RWPE2 (cell line): ENCODE results near the gene CLEC16A.

Experiments
- ATAC-seq: fragments of 200-7000 bp; cut with Tn5 transposase; 3 replicates; pipeline ENCODE4 v1.9.1; 2021; ENCODE audit warnings: low read depth
- DNase-seq: peaks from one replicate; pipeline ENCODE4 v3.0.0-alpha.2; 2020; ENCODE audit warnings: low spot score
- H3K27ac ChIP-seq: fragments of 450-650 bp; 2 replicates; pipeline ENCODE4 v1.5.1; 2017; ENCODE audit warnings: mild to moderate bottlenecking; ENCODE audit not compliant: poor library complexity, severe bottlenecking
- H3K27me3 ChIP-seq: fragments of 250-450 bp; sonication (Bioruptor Pico); 2 replicates; pipeline ENCODE4 v1.5.1; 2021; ENCODE audit warnings: mild to moderate bottlenecking, moderate library complexity; ENCODE audit not compliant: insufficient read depth, poor library complexity, severe bottlenecking
- H3K36me3 ChIP-seq: fragments of 250-450 bp; sonication (Bioruptor Pico); 2 replicates; pipeline ENCODE4 v1.5.1; 2020; ENCODE audit warnings: low read depth, mild to moderate bottlenecking, moderate library complexity
- H3K4me1 ChIP-seq: fragments of 250-450 bp; sonication (Bioruptor Pico); 2 replicates; pipeline ENCODE4 v1.5.1; 2021; ENCODE audit warnings: mild to moderate bottlenecking, moderate library complexity; ENCODE audit not compliant: insufficient read depth, poor library complexity, severe bottlenecking
- H3K4me3 ChIP-seq: fragments of 250-450 bp; sonication (Bioruptor Pico); 2 replicates; pipeline ENCODE4 v1.5.1; 2021; ENCODE audit warnings: mild to moderate bottlenecking, moderate library complexity; ENCODE audit not compliant: severe bottlenecking
- H3K9me3 ChIP-seq: fragments of 250-450 bp; sonication (Bioruptor Pico); 2 replicates; pipeline ENCODE4 v1.5.1; 2021; ENCODE audit warnings: mild to moderate bottlenecking, moderate library complexity; ENCODE audit not compliant: severe bottlenecking
- CTCF ChIP-seq: fragments of 450-650 bp; IDR thresholded peaks from one replicate; pipeline ENCODE4 v1.5.1; 2017; ENCODE audit warnings: mild to moderate bottlenecking, moderate library complexity; ENCODE audit not compliant: poor library complexity, severe bottlenecking

The CLEC16A gene

GRCh38 chr16:11201498-11202259, 257.3 kb downstream of the CLEC16A start:
- Histone ChIP-seq H3K4me1 (peaks cover 31% of the 10 kb centered on the region), H3K4me3 (no peak overlapping the region), H3K9me3 (no peaks in the 10 kb centered on the region), H3K27me3 (no peaks in the 10 kb centered on the region), H3K27ac (peak overlapping the region; percentile 85), H3K36me3 (no peaks in the 10 kb centered on the region)
- no peak for TF ChIP-seq CTCF
- DNase-seq = peak; percentile 95
- ATAC-seq = peak; percentile 79

DNA sequence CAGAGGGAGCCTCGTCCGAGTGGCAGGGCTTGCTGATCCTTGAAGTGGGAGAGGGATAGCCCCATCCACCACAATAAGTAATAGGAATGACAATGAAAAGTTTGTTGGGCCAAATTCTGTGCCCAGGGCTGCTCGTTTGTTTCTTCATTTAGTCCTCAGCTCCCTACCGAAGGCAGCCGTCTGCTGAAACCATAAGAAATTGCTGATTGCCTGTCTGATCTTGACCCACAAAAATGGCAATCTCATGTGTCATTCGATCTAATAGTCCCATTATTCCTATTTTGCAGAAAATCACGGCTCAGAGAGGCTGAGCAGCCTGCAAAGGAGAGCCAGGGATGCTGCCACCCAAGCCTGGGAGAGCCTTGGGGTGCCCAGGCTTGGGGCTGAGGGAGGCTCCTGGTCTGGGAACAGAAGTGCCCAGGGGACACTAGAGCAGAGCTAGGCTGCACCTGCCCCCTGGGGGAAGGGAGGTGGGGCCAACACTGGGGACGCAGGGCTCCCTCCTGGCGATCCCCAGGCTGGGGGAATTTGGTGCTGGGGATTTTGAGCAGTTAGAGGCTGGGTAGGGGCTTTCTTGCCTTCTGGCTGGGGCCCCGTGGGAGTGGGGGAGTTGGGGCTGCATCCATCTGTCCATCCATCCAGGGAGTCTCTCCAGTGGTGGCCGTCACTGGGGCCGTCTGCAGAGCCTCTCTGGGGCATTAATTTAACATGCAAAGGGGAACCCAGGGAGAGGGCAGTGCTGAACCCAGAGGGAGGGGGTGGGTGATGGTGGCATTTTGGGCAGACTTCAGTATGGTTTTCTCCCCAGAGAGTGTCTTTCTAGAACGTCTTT, 258.1 kb downstream of the CLEC16A start:
- Histone ChIP-seq H3K9me3 (no peaks in the 10 kb centered on the region), H3K4me1 (peaks cover 31% of the 10 kb centered on the region), H3K4me3 (no peak overlapping the region), H3K27me3 (no peaks in the 10 kb centered on the region), H3K36me3 (no peaks in the 10 kb centered on the region), H3K27ac (peak overlapping the region; percentile 85)
- no peak for TF ChIP-seq CTCF
- ATAC-seq (peak; percentile 31), DNase-seq (no peak)

DNA sequence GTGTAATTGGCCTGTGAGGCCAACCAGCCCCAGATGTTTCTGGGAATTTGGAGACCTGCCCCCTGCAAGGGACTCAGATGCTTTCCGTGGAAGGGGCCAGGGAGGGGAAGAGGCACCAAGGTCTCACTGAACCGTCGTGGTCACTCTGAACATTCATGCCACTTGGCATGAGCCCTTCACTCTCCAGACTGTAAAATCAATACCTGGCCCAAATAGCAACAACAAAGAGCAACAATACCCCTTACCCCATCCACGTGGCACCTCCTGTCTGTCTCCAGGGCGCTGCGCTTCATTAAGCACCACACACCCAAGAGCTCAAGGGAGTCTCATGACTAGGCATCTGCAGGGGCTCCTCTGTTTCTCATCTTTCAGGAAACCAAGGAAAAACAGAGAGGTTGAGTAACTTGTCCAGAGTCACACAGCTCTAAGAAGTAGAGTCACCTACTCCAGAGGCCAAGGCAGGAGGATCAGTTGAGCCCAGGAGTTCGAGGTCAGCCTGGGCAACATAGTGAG, 258.8 kb downstream of the CLEC16A start:
- Histone ChIP-seq H3K27me3 (no peaks in the 10 kb centered on the region), H3K4me1 (peaks cover 31% of the 10 kb centered on the region)
- TF ChIP-seq CTCF = no peak

GRCh38 chr16:11204513-11205047, 260.2 kb downstream of the CLEC16A start:
- no peak for ATAC-seq
- DNase-seq = no peak
- Histone ChIP-seq H3K27ac (no peak overlapping the region), H3K36me3 (no peaks in the 10 kb centered on the region), H3K27me3 (no peaks in the 10 kb centered on the region), H3K4me3 (no peak overlapping the region), H3K9me3 (no peaks in the 10 kb centered on the region), H3K4me1 (peaks cover 25% of the 10 kb centered on the region)
- TF ChIP-seq CTCF = no peak

More for the DNA sequence above, 258.8 kb downstream of the CLEC16A start:
- Histone ChIP-seq H3K36me3 (no peaks in the 10 kb centered on the region), H3K4me3 (no peak overlapping the region), H3K9me3 (no peaks in the 10 kb centered on the region), H3K27ac (peak overlapping the region; percentile 85)
- ATAC-seq = no peak
- no peak for DNase-seq
